Measurements from ENCODE around the gene ASTN2.

ASTN2 gene

GRCh38 chr9:117000834-117001233 lies 414.0 kb downstream of the ASTN2 start:
- H3K27me3 ChIP-seq (ENCODE audit: control insufficient read depth, low read length) = no peaks in the 10 kb centered on the region
- H3K27ac ChIP-seq (ENCODE audit: low read depth, low read length) = no peak overlapping the region
- peaks cover 7% of the 10 kb centered on the region; the same call in 1 of the 2 replicates for H3K36me3 ChIP-seq (ENCODE audit: control insufficient read depth, low read length)
- H3K79me2 ChIP-seq (ENCODE audit: control insufficient read depth, low read length) = no peaks in the 10 kb centered on the region
- H3K4me1 ChIP-seq (ENCODE audit: control insufficient read depth, low read length) = peaks cover 6% of the 10 kb centered on the region; the same call in 1 of the 2 replicates
- no peak for TF ChIP-seq CTCF (IDR thresholded peaks at IDR 0.05; ENCODE audit: low read depth, low read length, poor library complexity, severe bottlenecking)
- TF ChIP-seq EZH2phosphoT487 (IDR thresholded peaks at IDR 0.05; ENCODE audit: borderline replicate concordance, low read length) = no peak
- H4K20me1 ChIP-seq (ENCODE audit: control insufficient read depth, insufficient read depth, low read depth, low read length) = no peaks in the 10 kb centered on the region
- no peaks in the 10 kb centered on the region for H3F3A ChIP-seq (ENCODE audit: control insufficient read depth, insufficient read depth)
- no peak overlapping the region for H3K4me2 ChIP-seq (ENCODE audit: low read length)
- no peak overlapping the region for H3K4me3 ChIP-seq (ENCODE audit: low read length)
- no peaks in the 10 kb centered on the region for H3K9me2 ChIP-seq (replicated peaks; ENCODE audit: control insufficient read depth, low read length)
- H3K9me3 ChIP-seq (ENCODE audit: control insufficient read depth, insufficient read depth, low read length) = no peaks in the 10 kb centered on the region

- H3K4me3 ChIP-seq (ENCODE audit: low read length) = no peak overlapping the region
- no peak overlapping the region for H3K4me2 ChIP-seq (ENCODE audit: low read length)
- no peaks in the 10 kb centered on the region for H3K9me3 ChIP-seq (ENCODE audit: control insufficient read depth, insufficient read depth, low read length)
- peaks cover 6% of the 10 kb centered on the region; the same call in 1 of the 2 replicates for H3K4me1 ChIP-seq (ENCODE audit: control insufficient read depth, low read length)
- H3K27me3 ChIP-seq (ENCODE audit: control insufficient read depth, low read length) = no peaks in the 10 kb centered on the region
- TF ChIP-seq CTCF (IDR thresholded peaks at IDR 0.05; ENCODE audit: low read depth, low read length, poor library complexity, severe bottlenecking) = no peak
- TF ChIP-seq EZH2phosphoT487 (IDR thresholded peaks at IDR 0.05; ENCODE audit: borderline replicate concordance, low read length) = no peak
- no peaks in the 10 kb centered on the region for H3K79me2 ChIP-seq (ENCODE audit: control insufficient read depth, low read length)
- H3K9me2 ChIP-seq (replicated peaks; ENCODE audit: control insufficient read depth, low read length) = no peaks in the 10 kb centered on the region
- no peaks in the 10 kb centered on the region for H4K20me1 ChIP-seq (ENCODE audit: control insufficient read depth, insufficient read depth, low read depth, low read length)
- H3K36me3 ChIP-seq (ENCODE audit: control insufficient read depth, low read length) = 0 out of 2 replicates have a peak, but pooled peaks cover 3% of the 10 kb centered on the region
- no peaks in the 10 kb centered on the region for H3F3A ChIP-seq (ENCODE audit: control insufficient read depth, insufficient read depth)
- no peak overlapping the region for H3K27ac ChIP-seq (ENCODE audit: low read depth, low read length)
Observed at GRCh38 chr9:117000196-117000723, 414.6 kb downstream of the ASTN2 start.

- Histone ChIP-seq H4K20me1 (ENCODE audit: control insufficient read depth, insufficient read depth, low read depth, low read length) (no peaks in the 10 kb centered on the region), H3K9me3 (ENCODE audit: control insufficient read depth, insufficient read depth, low read length) (no peaks in the 10 kb centered on the region), H3K27me3 (ENCODE audit: control insufficient read depth, low read length) (no peaks in the 10 kb centered on the region), H3K4me3 (ENCODE audit: low read length) (no peak overlapping the region), H3K79me2 (ENCODE audit: control insufficient read depth, low read length) (no peaks in the 10 kb centered on the region), H3K4me2 (ENCODE audit: low read length) (no peak overlapping the region), H3K4me1 (ENCODE audit: control insufficient read depth, low read length) (peaks cover 6% of the 10 kb centered on the region; the same call in 1 of the 2 replicates), H3F3A (ENCODE audit: control insufficient read depth, insufficient read depth) (no peaks in the 10 kb centered on the region), H3K36me3 (ENCODE audit: control insufficient read depth, low read length) (0 out of 2 replicates have a peak, but pooled peaks cover 3% of the 10 kb centered on the region), H3K27ac (ENCODE audit: low read depth, low read length) (no peak overlapping the region), H3K9me2 (replicated peaks; ENCODE audit: control insufficient read depth, low read length) (no peaks in the 10 kb centered on the region)
- TF ChIP-seq EZH2phosphoT487 (IDR thresholded peaks at IDR 0.05; ENCODE audit: borderline replicate concordance, low read length) (no peak), CTCF (IDR thresholded peaks at IDR 0.05; ENCODE audit: low read depth, low read length, poor library complexity, severe bottlenecking) (no peak)
Observed at GRCh38 chr9:116998305-116998704, 416.6 kb downstream of the ASTN2 start.

All from DOHH2 (cell line).